ENCODE measurements around the gene PDF. TPM values are rescaled to one million over a fixed set of nuclear protein-coding genes. Genes with fewer than 3 reads are reported as not detected.

PDF gene
- total and polyA plus RNA-seq, 2 donors (not counting 3 experiments of a cell fraction or from before 2014, with no cell fraction given): 13.1 to 16.7 TPM

DNA sequence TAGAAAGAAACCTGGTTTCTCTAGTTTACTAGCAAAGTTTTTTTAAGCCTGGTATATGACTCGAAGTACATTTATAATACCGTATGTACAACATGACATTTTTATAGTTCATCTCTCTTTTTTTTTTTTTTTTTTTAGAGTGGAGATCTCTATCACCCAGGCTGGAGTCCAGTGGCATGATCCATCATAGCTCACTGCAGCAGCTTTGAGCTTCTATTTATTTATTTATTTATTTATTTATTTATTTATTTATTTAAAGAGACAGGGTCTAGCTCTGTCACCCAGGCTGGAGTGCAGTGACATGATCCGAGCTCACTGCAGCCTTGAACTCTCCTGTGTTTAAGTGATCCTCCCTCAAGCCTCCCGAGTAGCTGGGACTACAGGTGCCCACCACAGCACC, 45.1 kb downstream of the PDF start:
- dilution Hi-C loops (cut with MboI; ENCODE audit: extremely low pct_ligation_motif_present, low sequenced_read_pairs): no loop called here
- Histone ChIP-seq H2AFZ (ENCODE audit: low read depth, low read length) (no peak overlapping the region), H3K4me1 (ENCODE audit: control insufficient read depth, extremely low read depth, insufficient read depth, low read length) (peaks cover 8% of the 10 kb centered on the region), H4K20me1 (replicated peaks; ENCODE audit: control insufficient read depth, extremely low read depth, insufficient read depth, low read length) (no peaks in the 10 kb centered on the region), H3K36me3 (ENCODE audit: control insufficient read depth in 2 of 2, extremely low read depth in 1 of 2, insufficient read depth in 2 of 2, low read length in 2 of 2) (peaks cover 5 to 6% of the 10 kb centered on the region in 2 experiments), H3K9me3 (replicated peaks; ENCODE audit: control insufficient read depth, insufficient read depth, low read length) (no peaks in the 10 kb centered on the region), H3K27me3 (ENCODE audit: control insufficient read depth in 2 of 2, insufficient read depth in 2 of 2, low read length in 2 of 2) (no peaks in the 10 kb centered on the region), H3K27ac (ENCODE audit: insufficient read depth, low read depth, low read length) (no peak overlapping the region), H3K4me2 (ENCODE audit: insufficient read depth, low read length) (no peak overlapping the region), H3K4me3 (replicated peaks in 1 of 3; ENCODE audit: insufficient read depth in 1 of 3, low read depth in 1 of 3, low read length in 3 of 3) (no peak overlapping the region), H3K9me1 (replicated peaks; ENCODE audit: control insufficient read depth, extremely low read depth, insufficient read depth, low read length) (no peaks in the 10 kb centered on the region), H3K9ac (replicated peaks; ENCODE audit: extremely low read depth, insufficient read depth, low read length) (no peak overlapping the region), H3K79me2 (ENCODE audit: control insufficient read depth, insufficient read depth, low read length) (peaks cover 12% of the 10 kb centered on the region)
- TF ChIP-seq EZH2 (IDR thresholded peaks at IDR 0.05; ENCODE audit: borderline replicate concordance, low read depth, low read length, severe bottlenecking) (no peak), MYC (IDR thresholded peaks at IDR 0.05; ENCODE audit: low read depth, low read length) (no peak), POLR2A (IDR thresholded peaks at IDR 0.05; ENCODE audit: low read depth, low read length) (no peak)
- TF ChIP-seq, protein P1, sequence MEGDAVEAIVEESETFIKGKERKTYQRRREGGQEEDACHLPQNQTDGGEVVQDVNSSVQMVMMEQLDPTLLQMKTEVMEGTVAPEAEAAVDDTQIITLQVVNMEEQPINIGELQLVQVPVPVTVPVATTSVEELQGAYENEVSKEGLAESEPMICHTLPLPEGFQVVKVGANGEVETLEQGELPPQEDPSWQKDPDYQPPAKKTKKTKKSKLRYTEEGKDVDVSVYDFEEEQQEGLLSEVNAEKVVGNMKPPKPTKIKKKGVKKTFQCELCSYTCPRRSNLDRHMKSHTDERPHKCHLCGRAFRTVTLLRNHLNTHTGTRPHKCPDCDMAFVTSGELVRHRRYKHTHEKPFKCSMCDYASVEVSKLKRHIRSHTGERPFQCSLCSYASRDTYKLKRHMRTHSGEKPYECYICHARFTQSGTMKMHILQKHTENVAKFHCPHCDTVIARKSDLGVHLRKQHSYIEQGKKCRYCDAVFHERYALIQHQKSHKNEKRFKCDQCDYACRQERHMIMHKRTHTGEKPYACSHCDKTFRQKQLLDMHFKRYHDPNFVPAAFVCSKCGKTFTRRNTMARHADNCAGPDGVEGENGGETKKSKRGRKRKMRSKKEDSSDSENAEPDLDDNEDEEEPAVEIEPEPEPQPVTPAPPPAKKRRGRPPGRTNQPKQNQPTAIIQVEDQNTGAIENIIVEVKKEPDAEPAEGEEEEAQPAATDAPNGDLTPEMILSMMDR (IDR thresholded peaks at IDR 0.05; ENCODE audit: extremely low read depth in 1 of 2, insufficient read depth in 1 of 2, low read depth in 1 of 2, low read length in 2 of 2): no peak
- TF ChIP-seq, protein P2, sequence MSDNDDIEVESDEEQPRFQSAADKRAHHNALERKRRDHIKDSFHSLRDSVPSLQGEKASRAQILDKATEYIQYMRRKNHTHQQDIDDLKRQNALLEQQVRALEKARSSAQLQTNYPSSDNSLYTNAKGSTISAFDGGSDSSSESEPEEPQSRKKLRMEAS (IDR thresholded peaks at IDR 0.05; ENCODE audit: insufficient read depth, insufficient read length): no peak
- no peak for DNase-seq (ENCODE audit: low read depth, low spot score)
- no peak for FAIRE-seq
- no TSS peak for BruUV-seq (replicated peaks)
- intact Hi-C loops (cut with micrococcal nuclease): loop anchor here (5.0 kb wide), 1 partner anchor 118 kb away; no protein-coding TSS in a partner anchor
- ChIA-PET POLR2A (interaction anchor here (1.3 kb wide), 1 partner anchor 134 kb away, joined by 3 read pairs; no protein-coding TSS in a partner anchor), CTCF (interaction anchor here (0.6 to 4.3 kb wide), 13 partner anchors 10 to 438 kb away, joined by 3 to 119 read pairs (median 4); no protein-coding TSS in a partner anchor)

DNA sequence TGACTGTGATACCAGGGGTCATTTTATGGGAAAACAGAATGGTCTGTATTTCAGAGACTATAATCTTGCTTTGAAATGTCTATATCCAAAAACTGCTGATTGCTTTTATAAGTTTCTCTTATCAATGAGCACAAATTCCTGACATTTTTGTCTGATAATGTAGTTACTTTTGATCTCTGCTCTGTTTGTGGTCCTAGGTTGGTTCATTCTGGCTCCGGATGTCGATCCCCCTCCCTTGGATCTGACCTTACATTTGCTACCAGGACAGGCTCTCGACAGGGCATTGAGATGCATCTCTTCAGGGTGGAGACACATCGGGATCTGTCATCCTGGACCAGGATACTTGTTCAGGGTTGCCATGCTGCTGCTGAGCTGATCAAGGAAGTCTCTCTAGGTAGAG, 46.5 kb downstream of the PDF start:
- CTCF ChIA-PET: interaction anchor here (1.0 to 4.3 kb wide), 5 partner anchors 12 to 133 kb away, joined by 3 to 119 read pairs (median 4); no protein-coding TSS in a partner anchor
- Histone ChIP-seq H3K27me3 (ENCODE audit: control insufficient read depth in 2 of 2, insufficient read depth in 2 of 2, low read length in 2 of 2) (no peaks in the 10 kb centered on the region), H3K4me3 (replicated peaks in 1 of 3; ENCODE audit: insufficient read depth in 1 of 3, low read depth in 1 of 3, low read length in 3 of 3) (no peak overlapping the region), H3K36me3 (ENCODE audit: control insufficient read depth in 2 of 2, extremely low read depth in 1 of 2, insufficient read depth in 2 of 2, low read length in 2 of 2) (peaks cover 5 to 6% of the 10 kb centered on the region in 2 experiments), H3K27ac (ENCODE audit: insufficient read depth, low read depth, low read length) (no peak overlapping the region), H3K4me1 (ENCODE audit: control insufficient read depth, extremely low read depth, insufficient read depth, low read length) (peaks cover 8% of the 10 kb centered on the region), H3K9me1 (replicated peaks; ENCODE audit: control insufficient read depth, extremely low read depth, insufficient read depth, low read length) (no peaks in the 10 kb centered on the region), H3K9ac (replicated peaks; ENCODE audit: extremely low read depth, insufficient read depth, low read length) (no peak overlapping the region), H3K4me2 (ENCODE audit: insufficient read depth, low read length) (no peak overlapping the region), H3K9me3 (replicated peaks; ENCODE audit: control insufficient read depth, insufficient read depth, low read length) (no peaks in the 10 kb centered on the region), H3K79me2 (ENCODE audit: control insufficient read depth, insufficient read depth, low read length) (peaks cover 14% of the 10 kb centered on the region), H4K20me1 (replicated peaks; ENCODE audit: control insufficient read depth, extremely low read depth, insufficient read depth, low read length) (no peaks in the 10 kb centered on the region), H2AFZ (ENCODE audit: low read depth, low read length) (no peak overlapping the region)
- no peak for TF ChIP-seq EZH2 (IDR thresholded peaks at IDR 0.05; ENCODE audit: borderline replicate concordance, low read depth, low read length, severe bottlenecking)
- no peak for TF ChIP-seq POLR2AphosphoS5 (IDR thresholded peaks at IDR 0.05; ENCODE audit: insufficient read depth, low read depth, low read length)
- no peak for TF ChIP-seq POLR2A (IDR thresholded peaks at IDR 0.05; ENCODE audit: low read depth, low read length)
- TF ChIP-seq, protein P1 (IDR thresholded peaks at IDR 0.05; ENCODE audit: extremely low read depth in 1 of 2, insufficient read depth in 1 of 2, low read depth in 1 of 2, low read length in 2 of 2): no peak
- TF ChIP-seq GATA2 (IDR thresholded peaks at IDR 0.05; ENCODE audit: insufficient read depth, insufficient read length, low read depth, low read length): no peak
- TF ChIP-seq, protein P2 (IDR thresholded peaks at IDR 0.05; ENCODE audit: insufficient read depth, insufficient read length): no peak
- no peak for TF ChIP-seq MYC (IDR thresholded peaks at IDR 0.05; ENCODE audit: low read depth, low read length)
- POLR2A ChIA-PET: no interaction called here
- no peak for FAIRE-seq
- DNase-seq (ENCODE audit: low read depth, low spot score): no peak
- dilution Hi-C loops (cut with MboI; ENCODE audit: extremely low pct_ligation_motif_present, low sequenced_read_pairs): no loop called here
- no TSS peak for BruUV-seq (replicated peaks)
- intact Hi-C loops (cut with micrococcal nuclease): no loop called here
